Measurements from ENCODE around the gene TNFAIP8. TPM values are rescaled to one million over a fixed set of nuclear protein-coding genes. Genes with fewer than 3 reads are reported as not detected.
"Not testable (repeated sequence)": the region's sequence is repeated elsewhere in the genome, so short reads cannot be mapped to it uniquely, and the experiment has no call there.

Gene TNFAIP8
- total and polyA plus RNA-seq, 2 of the 13 experiments (the other 11 are each of a cell fraction or from before 2014, with no cell fraction given), result 6.4 to 11.2 TPM

GRCh38 chr5:119414124-119414734 lies 58.4 kb downstream of the TNFAIP8 start:
- H3K4me3 ChIP-seq (replicated peaks in 1 of 3; ENCODE audit: insufficient read depth in 1 of 3, low read depth in 2 of 3, low read length in 3 of 3); H3K4me2 ChIP-seq (ENCODE audit: low read depth, low read length); H3K36me3 ChIP-seq (replicated peaks in 1 of 2; ENCODE audit: control insufficient read depth in 1 of 2, insufficient read depth in 2 of 2, low read length in 2 of 2); H3K9me3 ChIP-seq (ENCODE audit: low read length); FAIRE-seq; DNase-seq (ENCODE audit: low spot score); H3K27ac ChIP-seq (ENCODE audit: extremely low read length, insufficient read depth, low read length); H3K27me3 ChIP-seq (ENCODE audit: control insufficient read depth in 1 of 2, insufficient read depth in 2 of 2, low read length in 2 of 2); BruUV-seq (replicated peaks); ATAC-seq; POLR2A ChIA-PET; H2AFZ ChIP-seq (ENCODE audit: low read length); H4K20me1 ChIP-seq (ENCODE audit: insufficient read depth, low read length); H3K79me2 ChIP-seq (ENCODE audit: insufficient read depth, low read length); H3K9ac ChIP-seq (ENCODE audit: insufficient read depth, low read depth, low read length); TF ChIP-seq ATF7, CREB1 (CRISPR knock-in tag; IDR thresholded peaks at IDR 0.05): not testable (repeated sequence)
- intact Hi-C loops (cut with micrococcal nuclease; ENCODE audit: unreplicated experiment), result loop anchor here (5.0 kb wide), 2 partner anchors 97 to 342 kb away; partner anchors contain the start of gene DMXL1
- WGBS (ENCODE audit: low lambda C conversion rate), result 54% methylated on average over 13 of the region's 13 CpGs
- CTCF ChIA-PET (ENCODE audit: low intra/inter-chr PET ratio, low total read pairs), result interaction anchor here (3.0 to 3.7 kb wide), 2 partner anchors 393 to 426 kb away, joined by 14 to 44 read pairs; partner anchors contain the start of gene DTWD2
- TF ChIP-seq ATF7 (IDR thresholded peaks at IDR 0.05), result peak; percentile 85
- peak; percentile 94 for TF ChIP-seq CREB1 (IDR thresholded peaks at IDR 0.05)
- H3K4me1 ChIP-seq (ENCODE audit: insufficient read depth, low read length), result peaks cover 15% of the 10 kb centered on the region
- in situ Hi-C loops (cut with HindIII; ENCODE audit: extremely low pct_ligation_motif_present, low pct_unique_long_range_greater_than_20kb), result loop anchor here (10.0 kb wide), 2 partner anchors 389 to 429 kb away; partner anchors contain the start of gene DTWD2

- H3K4me3 ChIP-seq (replicated peaks in 1 of 3; ENCODE audit: insufficient read depth in 1 of 3, low read depth in 2 of 3, low read length in 3 of 3), result no peak overlapping the region
- in situ Hi-C loops (cut with HindIII; ENCODE audit: extremely low pct_ligation_motif_present, low pct_unique_long_range_greater_than_20kb), result loop anchor here (10.0 kb wide), 2 partner anchors 393 to 433 kb away; partner anchors contain the start of gene DTWD2
- CTCF ChIA-PET (ENCODE audit: low intra/inter-chr PET ratio, low total read pairs), result no interaction called here
- ATAC-seq (no peak), FAIRE-seq (no peak), DNase-seq (ENCODE audit: low spot score) (no peak)
- H3K27ac ChIP-seq (ENCODE audit: extremely low read length, insufficient read depth, low read length), result no peak overlapping the region
- no TSS peak for BruUV-seq (replicated peaks)
- H3K9ac ChIP-seq (ENCODE audit: insufficient read depth, low read depth, low read length), result no peak overlapping the region
- H3K4me2 ChIP-seq (ENCODE audit: low read depth, low read length), result no peak overlapping the region
- POLR2A ChIA-PET, result no interaction called here
- TF ChIP-seq PAWR (CRISPR knock-in tag; IDR thresholded peaks at IDR 0.05; ENCODE audit: borderline replicate concordance), result no peak
- no peak for TF ChIP-seq ZNF34 (CRISPR knock-in tag; IDR thresholded peaks at IDR 0.05; ENCODE audit: borderline replicate concordance)
- TF ChIP-seq ZNF251 (CRISPR knock-in tag; IDR thresholded peaks at IDR 0.05), result no peak
- no peaks in the 10 kb centered on the region for H3K27me3 ChIP-seq (ENCODE audit: control insufficient read depth in 1 of 2, insufficient read depth in 2 of 2, low read length in 2 of 2)
- no peaks in the 10 kb centered on the region for H4K20me1 ChIP-seq (ENCODE audit: insufficient read depth, low read length)
- WGBS (ENCODE audit: low lambda C conversion rate), result 63% methylated on average over 5 of the region's 5 CpGs
- peaks cover 12% of the 10 kb centered on the region for H3K4me1 ChIP-seq (ENCODE audit: insufficient read depth, low read length)
- no peaks in the 10 kb centered on the region for H3K9me3 ChIP-seq (ENCODE audit: low read length)
- intact Hi-C loops (cut with micrococcal nuclease; ENCODE audit: unreplicated experiment), result no loop called here
- no peaks in the 10 kb centered on the region for H3K79me2 ChIP-seq (ENCODE audit: insufficient read depth, low read length)
- no peaks in the 10 kb centered on the region for H3K36me3 ChIP-seq (replicated peaks in 1 of 2; ENCODE audit: control insufficient read depth in 1 of 2, insufficient read depth in 2 of 2, low read length in 2 of 2)
- no peak overlapping the region for H2AFZ ChIP-seq (ENCODE audit: low read length)
These were observed 62.2 kb downstream of the TNFAIP8 start for GRCh38 chr5:119417891-119418605.

Measured in HepG2 (cell line).